Cardiac septum (tissue), 1 donor: ENCODE measurements around the gene GNG7. TPM values are rescaled to one million over a fixed set of nuclear protein-coding genes. Genes with fewer than 3 reads are reported as not detected.
A peak's percentile ranks its signal among the peaks of the same experiment; 100 is the strongest.
"Not testable (repeated sequence)": the region's sequence is repeated elsewhere in the genome, so short reads cannot be mapped to it uniquely, and the experiment has no call there.

Experiments
- DNase-seq: peaks from one replicate; pipeline ENCODE4 v3.0.0-alpha.2; 2020; ENCODE audit warnings: low spot score
- intact Hi-C: fragments of 100-400 bp; cut with DNase I; formaldehyde crosslinking; loops from one replicate; pipeline ENCODE4 v1.14.0; 2022
- microRNA-seq: library from miRNA; unstranded; fragments of <30 nt; microRNA quantifications from one replicate; pipeline ENCODE4 v1.2.0, GENCODE V29; 2020
- total RNA-seq: library from RNA; stranded (reverse); fragmentation: NEBNext Ultra II Directional; extraction: Animal tissue kit (Norgen Biotek cat#: 25700); gene quantifications from one replicate; pipeline ENCODE4 v1.2.1, GENCODE V29; 2021
- donor health status: DM: no; HTN: no; CAD: no.

GNG7 gene
- total RNA-seq, 1 donor from 2014 or later, result 30.9 TPM

DNA sequence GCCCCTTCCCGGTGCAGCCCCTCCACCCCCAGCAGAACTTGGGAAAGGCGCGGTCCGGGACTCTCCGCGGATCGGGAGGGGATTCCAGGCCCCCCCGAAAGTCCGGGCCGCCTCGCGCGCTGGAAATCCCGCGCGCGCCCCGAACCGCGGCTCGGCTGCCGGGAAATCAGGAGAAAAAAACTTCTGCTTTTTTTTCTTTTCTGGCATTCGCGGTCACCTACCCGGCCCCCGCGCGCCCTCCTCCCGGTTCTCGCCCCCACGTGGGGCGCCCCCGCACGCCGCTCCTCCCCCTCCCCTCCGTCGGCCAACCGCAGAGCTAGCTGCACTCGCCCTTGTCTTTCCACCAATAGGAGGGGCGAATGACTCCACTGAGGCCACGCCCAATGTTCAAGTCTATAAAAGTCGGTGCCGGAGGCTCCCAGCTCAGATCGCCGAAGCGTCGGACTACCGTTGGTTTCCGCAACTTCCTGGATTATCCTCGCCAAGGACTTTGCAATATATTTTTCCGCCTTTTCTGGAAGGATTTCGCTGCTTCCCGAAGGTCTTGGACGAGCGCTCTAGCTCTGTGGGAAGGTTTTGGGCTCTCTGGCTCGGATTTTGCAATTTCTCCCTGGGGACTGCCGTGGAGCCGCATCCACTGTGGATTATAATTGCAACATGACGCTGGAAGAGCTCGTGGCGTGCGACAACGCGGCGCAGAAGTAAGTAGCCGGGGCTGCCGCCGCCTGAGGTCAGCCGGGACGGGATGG, 226.6 kb downstream of the GNG7 start, which contains the start of gene GADD45B:
TSS of gene GADD45B (plus strand) at position 426 of the 749 bp plus-strand sequence. CDS start at position 658, 232 bp downstream.
- DNase-seq, result peak; percentile 99
- intact Hi-C loops, result loop anchor here (1.0 to 2.0 kb wide), 2 partner anchors 19 to 103 kb away; no protein-coding TSS in a partner anchor

DNA sequence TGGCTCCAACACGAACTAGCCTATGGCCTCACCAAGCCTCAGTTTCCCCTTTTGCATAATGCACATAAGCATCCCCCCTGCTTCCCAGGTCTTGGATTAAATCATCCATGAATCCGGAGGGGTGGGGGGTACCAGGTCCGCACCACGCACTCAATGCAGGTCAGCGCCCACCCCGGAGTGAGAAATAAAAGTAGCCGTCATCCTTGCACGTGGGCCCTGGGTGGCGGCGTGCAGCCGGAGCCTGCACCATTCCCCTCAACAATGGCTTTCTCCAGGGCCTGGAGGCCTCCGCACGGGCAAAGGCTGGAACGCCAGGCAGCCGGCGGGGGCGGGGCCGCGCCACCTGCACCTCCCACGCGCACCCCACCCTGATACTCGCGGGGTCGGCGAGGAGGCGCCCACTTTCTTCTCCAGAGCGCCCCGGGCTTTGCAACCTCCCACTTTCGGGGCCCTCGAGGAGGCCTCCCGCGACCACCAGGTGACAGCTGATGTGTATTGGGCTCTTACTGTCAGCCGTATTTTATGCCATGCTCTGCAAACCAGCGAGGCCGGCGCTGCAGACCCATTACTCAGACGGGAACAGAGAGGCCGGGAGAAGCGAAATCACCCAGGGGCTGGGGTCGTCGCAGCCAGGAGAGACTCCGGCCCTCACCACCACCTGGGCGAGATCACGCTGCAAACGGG, 227.3 kb downstream of the GNG7 start:
- peak; percentile 79 for DNase-seq
- intact Hi-C loops, result loop anchor here (1.0 kb wide), 1 partner anchor 104 kb away; no protein-coding TSS in a partner anchor

- intact Hi-C loops, result loop anchor here (1.0 kb wide), 2 partner anchors 105 to 137 kb away; no protein-coding TSS in a partner anchor
Observed at GRCh38 chr19:2474232-2475017, 228.1 kb downstream of the GNG7 start.

DNA sequence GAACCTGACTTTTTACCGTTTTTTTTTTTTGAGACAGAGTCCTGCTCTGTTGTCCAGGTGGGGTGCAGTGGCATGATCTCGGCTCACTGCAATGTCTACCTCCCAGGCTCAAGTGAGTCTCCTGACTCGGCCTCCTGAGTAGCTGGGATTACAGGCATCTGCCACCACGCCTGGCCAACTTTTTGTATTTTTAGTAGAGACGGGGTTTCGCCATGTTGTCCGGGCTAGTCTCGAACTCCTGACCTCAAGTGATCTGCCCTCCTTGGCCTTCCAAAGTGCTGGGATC, 232.6 kb downstream of the GNG7 start:
- intact Hi-C loops, DNase-seq: not testable (repeated sequence)

More at GRCh38 chr19:2474232-2475017, 228.1 kb downstream of the GNG7 start:
- DNase-seq, result peak; percentile 94

- DNase-seq, result no peak
- intact Hi-C loops, result no loop called here
Observed at GRCh38 chr19:2469102-2469914, 233.2 kb downstream of the GNG7 start.

GRCh38 chr19:2468596-2468995, 233.9 kb downstream of the GNG7 start:
- intact Hi-C loops, result no loop called here
- DNase-seq, result no peak

GRCh38 chr19:2464389-2464788, 238.1 kb downstream of the GNG7 start:
- no peak for DNase-seq
- intact Hi-C loops, result no loop called here

DNA sequence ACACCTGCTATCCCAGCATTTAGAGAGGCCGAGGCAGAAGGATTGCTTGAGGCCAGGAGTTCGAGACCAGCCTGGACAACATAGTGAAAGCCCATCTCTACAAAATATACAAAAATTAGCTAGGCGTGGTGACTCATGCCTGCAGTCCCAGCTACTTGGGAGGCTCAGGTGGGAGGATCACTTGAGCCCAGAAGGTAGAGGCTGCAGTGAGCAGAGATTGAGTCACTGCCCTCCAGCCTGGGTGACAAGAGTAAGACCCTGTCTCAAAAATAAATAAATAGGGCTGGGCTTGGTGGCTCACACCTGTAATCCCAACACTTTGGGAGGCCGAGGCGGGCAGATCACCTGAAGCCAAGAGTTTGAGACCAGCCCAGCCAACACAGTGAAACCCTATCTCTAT, 238.8 kb downstream of the GNG7 start:
- intact Hi-C loops, result loop anchor here (2.0 kb wide), 1 partner anchor 37 kb away; the partner anchor contains the start of gene TIMM13
- DNase-seq, result not testable (repeated sequence)

GRCh38 chr19:2462635-2463421, 239.7 kb downstream of the GNG7 start:
- intact Hi-C loops, result loop anchor here (2.0 kb wide), 1 partner anchor 36 kb away; the partner anchor contains the start of gene TIMM13
- peak; percentile 87 for DNase-seq

DNA sequence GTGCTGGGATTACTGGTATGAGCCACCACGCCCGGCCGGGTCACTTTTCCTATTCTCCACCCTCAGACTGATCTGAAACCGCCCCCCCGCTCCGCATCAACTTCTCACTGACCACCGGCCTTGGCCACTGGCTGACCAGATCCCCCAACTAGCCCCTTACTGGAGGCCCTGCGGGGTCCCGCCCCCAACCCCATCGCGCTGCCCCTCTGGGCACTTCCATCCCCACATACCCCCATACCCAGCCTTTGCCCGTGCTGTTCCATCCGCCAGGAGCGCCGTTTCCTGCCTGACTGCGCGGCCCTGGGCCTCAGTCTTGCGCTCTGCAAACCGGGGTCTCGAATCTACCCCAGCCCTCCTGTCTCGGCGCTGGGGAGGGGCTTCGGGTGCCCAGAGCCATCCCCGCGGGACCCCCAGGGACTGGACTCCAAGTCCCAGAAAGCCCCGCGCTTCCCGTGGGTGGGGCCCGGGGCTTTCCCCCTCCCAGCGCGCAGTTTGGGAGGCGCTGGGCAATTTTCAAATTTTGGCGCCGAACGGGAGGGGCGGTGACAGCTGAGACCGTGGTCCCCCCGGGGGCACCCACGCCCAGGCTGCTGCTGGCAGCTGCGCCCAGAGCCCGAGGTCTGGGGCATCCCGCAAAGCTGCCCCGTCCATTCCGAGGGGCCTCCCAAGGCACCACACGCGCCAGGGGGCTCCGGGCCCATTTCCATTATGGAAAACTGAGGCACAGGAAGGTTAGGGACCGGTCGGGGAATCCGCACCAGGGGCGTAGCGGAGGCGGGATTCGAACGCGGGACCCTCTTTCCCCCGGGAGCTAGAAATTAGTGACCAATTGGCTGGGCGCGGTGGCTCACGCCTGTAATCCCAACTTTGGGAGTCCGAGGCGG, 240.5 kb downstream of the GNG7 start:
- intact Hi-C loops, result loop anchor here (2.0 kb wide), 1 partner anchor 35 kb away; the partner anchor contains the start of gene TIMM13
- no peak for DNase-seq

Small RNA genes within 50 kb of the gene (microRNA-seq; reads per million reads assigned to microRNA genes)
- not detected for gene MIR7850

Other genes starting within 250 kb of the GNG7 start
- gene LMNB2, start 245.7 kb downstream of the GNG7 start, total RNA-seq, result 13.2 TPM
- 54.4 TPM for gene GADD45B, start 226.6 kb downstream of the GNG7 start, total RNA-seq
- gene DIRAS1, start 18.7 kb upstream of the GNG7 start, total RNA-seq, result 113 TPM
- 17.9 TPM for gene SLC39A3, start 37.3 kb upstream of the GNG7 start, total RNA-seq
- gene SGTA, start 80.6 kb upstream of the GNG7 start, total RNA-seq, result 54.1 TPM
- 34.6 TPM for gene THOP1, start 82.8 kb upstream of the GNG7 start, total RNA-seq
- gene ZNF554, start 117.2 kb upstream of the GNG7 start, total RNA-seq, result 5.6 TPM
- gene ZNF555, start 138.8 kb upstream of the GNG7 start, total RNA-seq, result 6.9 TPM
- not detected for gene ZNF556, start 164.6 kb upstream of the GNG7 start, total RNA-seq
- 1.8 TPM for gene ZNF57, start 198.2 kb upstream of the GNG7 start, total RNA-seq
- gene ZNF77, start 242.3 kb upstream of the GNG7 start, total RNA-seq, result 2.0 TPM